ENCODE results near the gene EXOC5.

EXOC5 gene

GRCh38 chr14:57171363-57171762 lies 97.3 kb downstream of the EXOC5 start:
- H3K9me3 ChIP-seq (ENCODE audit: control insufficient read depth, insufficient read depth, low read depth, low read length) = no peaks in the 10 kb centered on the region
- ChIA-PET CTCF (interaction anchor here (1.0 kb wide), 1 partner anchor 18 kb away, joined by 3 read pairs; no protein-coding TSS in a partner anchor), POLR2A (no interaction called here)
- H3K4me3 ChIP-seq (ENCODE audit: low read depth, low read length) = no peak overlapping the region
- H3K27ac ChIP-seq (ENCODE audit: extremely low read depth, low read depth, low read length) = no peak overlapping the region
- no peaks in the 10 kb centered on the region for H3K4me1 ChIP-seq (ENCODE audit: control insufficient read depth, insufficient read depth, low read length)
- 0 out of 2 replicates have a peak, but pooled peaks have one; percentile 29 for TF ChIP-seq SCRT2 (tag by site-specific recombination; IDR thresholded peaks at IDR 0.05)
- TF ChIP-seq ZNF341 (tag by site-specific recombination; IDR thresholded peaks at IDR 0.05; ENCODE audit: low read depth) = no peak
- no peaks in the 10 kb centered on the region for H3K36me3 ChIP-seq (ENCODE audit: control insufficient read depth in 2 of 2, insufficient read depth in 1 of 2, low read length in 2 of 2)

DNA sequence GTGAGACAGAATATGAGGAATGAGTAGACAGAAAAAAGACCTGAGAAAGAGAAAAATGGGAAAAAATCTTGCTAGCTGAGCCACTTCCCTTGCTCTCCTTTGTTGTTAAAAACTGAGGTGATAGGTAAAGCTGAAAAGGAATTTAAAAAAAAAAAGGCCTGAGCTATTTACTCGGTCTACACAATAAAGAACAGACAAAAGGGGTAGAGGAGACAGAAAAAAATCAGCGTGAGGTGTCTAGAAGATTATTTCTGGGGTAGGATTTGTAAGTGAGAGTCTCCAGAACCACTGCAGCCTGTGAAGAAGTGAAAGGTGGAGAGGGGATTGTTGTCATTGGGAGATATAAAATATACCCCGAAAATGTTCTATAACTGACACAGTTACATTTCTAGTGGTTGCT lies 98.8 kb downstream of the EXOC5 start:
- H3K27ac ChIP-seq (ENCODE audit: extremely low read depth, low read depth, low read length) = no peak overlapping the region
- H3K4me1 ChIP-seq (ENCODE audit: control insufficient read depth, insufficient read depth, low read length) = no peaks in the 10 kb centered on the region
- H3K4me3 ChIP-seq (ENCODE audit: low read depth, low read length) = no peak overlapping the region
- H3K9me3 ChIP-seq (ENCODE audit: control insufficient read depth, insufficient read depth, low read depth, low read length) = no peaks in the 10 kb centered on the region
- TF ChIP-seq, protein P1, sequence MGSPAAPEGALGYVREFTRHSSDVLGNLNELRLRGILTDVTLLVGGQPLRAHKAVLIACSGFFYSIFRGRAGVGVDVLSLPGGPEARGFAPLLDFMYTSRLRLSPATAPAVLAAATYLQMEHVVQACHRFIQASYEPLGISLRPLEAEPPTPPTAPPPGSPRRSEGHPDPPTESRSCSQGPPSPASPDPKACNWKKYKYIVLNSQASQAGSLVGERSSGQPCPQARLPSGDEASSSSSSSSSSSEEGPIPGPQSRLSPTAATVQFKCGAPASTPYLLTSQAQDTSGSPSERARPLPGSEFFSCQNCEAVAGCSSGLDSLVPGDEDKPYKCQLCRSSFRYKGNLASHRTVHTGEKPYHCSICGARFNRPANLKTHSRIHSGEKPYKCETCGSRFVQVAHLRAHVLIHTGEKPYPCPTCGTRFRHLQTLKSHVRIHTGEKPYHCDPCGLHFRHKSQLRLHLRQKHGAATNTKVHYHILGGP (tag by site-specific recombination; IDR thresholded peaks at IDR 0.05) = no peak
- TF ChIP-seq ZNF248 (tag by site-specific recombination; IDR thresholded peaks at IDR 0.05) (no peak), KLF1 (tag by site-specific recombination; IDR thresholded peaks at IDR 0.05) (no peak), ZNF140 (tag by site-specific recombination; IDR thresholded peaks at IDR 0.05) (no peak), ZNF473 (tag by site-specific recombination; IDR thresholded peaks at IDR 0.05) (no peak), PRDM4 (tag by site-specific recombination; IDR thresholded peaks at IDR 0.05) (no peak), ZNF843 (tag by site-specific recombination; IDR thresholded peaks at IDR 0.05) (no peak), ZNF138 (tag by site-specific recombination; IDR thresholded peaks at IDR 0.05; ENCODE audit: borderline replicate concordance) (no peak), PATZ1 (tag by site-specific recombination; IDR thresholded peaks at IDR 0.05) (no peak), GLI2 (tag by site-specific recombination; IDR thresholded peaks at IDR 0.05; ENCODE audit: borderline replicate concordance, low read depth) (no peak), ZNF266 (tag by site-specific recombination; IDR thresholded peaks at IDR 0.05; ENCODE audit: low read depth) (no peak), ZNF501 (tag by site-specific recombination; IDR thresholded peaks at IDR 0.05) (no peak), ZNF571 (tag by site-specific recombination; IDR thresholded peaks at IDR 0.05) (no peak), ZNF202 (tag by site-specific recombination; IDR thresholded peaks at IDR 0.05; ENCODE audit: borderline replicate concordance) (no peak), ZNF544 (tag by site-specific recombination; IDR thresholded peaks at IDR 0.05) (no peak), YY1 (tag by site-specific recombination; IDR thresholded peaks at IDR 0.05) (no peak), SP7 (tag by site-specific recombination; IDR thresholded peaks at IDR 0.05) (no peak)
- POLR2A ChIA-PET = no interaction called here
- CTCF ChIA-PET = interaction anchor here (0.6 to 0.9 kb wide), 3 partner anchors 13 to 824 kb away, joined by 3 to 6 read pairs (median 5); no protein-coding TSS in a partner anchor
- H3K36me3 ChIP-seq (ENCODE audit: control insufficient read depth in 2 of 2, insufficient read depth in 1 of 2, low read length in 2 of 2) = no peaks in the 10 kb centered on the region

Measured in HEK293 (cell line).